CD4-positive, alpha-beta memory T cell (primary cell): Measurements from ENCODE around the gene UNKL. TPM values are rescaled to one million over a fixed set of nuclear protein-coding genes. Genes with fewer than 3 reads are reported as not detected.

Source experiments
- CTCF ChIA-PET: fragments of 350-600 bp; sonication (Branson Sonifier 250); formaldehyde crosslinking; loops from one replicate; lab custom pipeline; 2021; ENCODE audit warnings: inconsistent platforms; ENCODE audit not compliant: partially characterized antibody; lab: Charles Lee
- POLR2A ChIA-PET: fragments of 350-600 bp; sonication (Branson Sonifier 250); formaldehyde crosslinking; loops from one replicate; lab custom pipeline; 2021; ENCODE audit not compliant: partially characterized antibody; lab: Charles Lee
- DNase-seq, 5 donors: peaks; one replicate each; pipeline versions ENCODE4 v3.0.0 to v3.0.0-alpha.2; 2020 to 2022; ENCODE audit warnings: mixed read lengths in 1 of 5
- H3K27ac ChIP-seq: one replicate; pipeline ENCODE4 v1.7.0; 2013; ENCODE audit warnings: low read depth, low read length
- H3K27me3 ChIP-seq: 2 replicates; pipeline ENCODE4 v1.7.0; 2013; ENCODE audit warnings: mild to moderate bottlenecking, low read length, moderate library complexity; ENCODE audit not compliant: insufficient read depth
- H3K36me3 ChIP-seq: 2 replicates; pipeline ENCODE4 v1.7.0; 2013; ENCODE audit warnings: mild to moderate bottlenecking, low read length, moderate library complexity; ENCODE audit not compliant: insufficient read depth
- H3K4me1 ChIP-seq: 2 replicates; pipeline ENCODE4 v1.7.0; 2013; ENCODE audit warnings: mild to moderate bottlenecking, low read length, moderate library complexity; ENCODE audit not compliant: insufficient read depth
- H3K4me3 ChIP-seq, 2 donors: one replicate each; pipeline ENCODE4 v1.7.0; 2013; ENCODE audit warnings: low read length in 2 of 2, mild to moderate bottlenecking in 1 of 2
- H3K9me3 ChIP-seq, 2 donors: one replicate each; pipeline ENCODE4 v1.7.0; 2013; ENCODE audit warnings: low read length in 2 of 2, control low read depth in 1 of 2; ENCODE audit not compliant: control insufficient read depth in 1 of 2
- H3K27ac Mint-ChIP-seq, 7 donors: one replicate each; pipeline ENCODE4 v1.8.0; 2020 to 2021; ENCODE audit warnings: mixed read lengths in 7 of 7, mild to moderate bottlenecking in 6 of 7, inconsistent platforms in 3 of 7, moderate library complexity in 3 of 7
- H3K27me3 Mint-ChIP-seq, 2 donors: one replicate each; pipeline ENCODE4 v1.8.0; 2020 to 2021; ENCODE audit warnings: mixed read lengths in 2 of 2
- H3K36me3 Mint-ChIP-seq, 2 donors: one replicate each; pipeline ENCODE4 v1.8.0; 2020 to 2021; ENCODE audit warnings: mixed read lengths in 2 of 2, inconsistent platforms in 1 of 2, mild to moderate bottlenecking in 1 of 2
- H3K4me1 Mint-ChIP-seq, 4 donors: one replicate each; pipeline ENCODE4 v1.8.0; 2020 to 2021; ENCODE audit warnings: mixed read lengths in 4 of 4, mild to moderate bottlenecking in 1 of 4
- H3K4me3 Mint-ChIP-seq, 8 donors: one replicate each; pipeline ENCODE4 v1.8.0; 2020 to 2021; ENCODE audit warnings: mixed read lengths in 8 of 8, mild to moderate bottlenecking in 7 of 8, moderate library complexity in 6 of 8, inconsistent platforms in 3 of 8
- H3K9me3 Mint-ChIP-seq, 8 donors: one replicate each; pipeline ENCODE4 v1.8.0; 2020 to 2021; ENCODE audit warnings: mixed read lengths in 8 of 8, mild to moderate bottlenecking in 5 of 8, inconsistent platforms in 3 of 8, moderate library complexity in 1 of 8
- intact Hi-C: fragments of 100-400 bp; cut with micrococcal nuclease; formaldehyde crosslinking; loops from one replicate; pipeline ENCODE4 v1.15.1; 2023
- polyA plus RNA-seq, 2 donors: library from polyadenylated mRNA; unstranded; fragments of 300-500 nt; fragmentation: Illumina TruSeq; gene quantifications; one replicate each; pipeline ENCODE4 v1.2.3, GENCODE V29; 2021
- total RNA-seq, 2 experiments: library from RNA; stranded (reverse); gene quantifications; one replicate each; pipeline ENCODE4 v1.2.3, GENCODE V29; 2021

The UNKL gene
- total and polyA plus RNA-seq, 4 experiments from 2014 or later: 1.3 to 122 (median 59.5) TPM

- Histone ChIP-seq H3K36me3 (no peaks in the 10 kb centered on the region), H3K27ac (no peak overlapping the region), H3K4me1 (peaks cover 9% of the 10 kb centered on the region), H3K27me3 (no peaks in the 10 kb centered on the region), H3K9me3 (no peaks in the 10 kb centered on the region), H3K4me3 (no peak overlapping the region)
- Mint-ChIP-seq H3K4me1 (peaks cover 4 to 14% (median 6%) of the 10 kb centered on the region in 4 donors), H3K4me3 (no peak overlapping the region), H3K27ac (no peak overlapping the region), H3K36me3 (peaks cover 0 to 17% of the 10 kb centered on the region in 2 donors), H3K9me3 (no peaks in the 10 kb centered on the region), H3K27me3 (no peaks in the 10 kb centered on the region)
- intact Hi-C loops: no loop called here
- CTCF ChIA-PET: interaction anchor here (1.3 kb wide), 1 partner anchor 10 kb away, joined by 11 read pairs; no protein-coding TSS in a partner anchor
- POLR2A ChIA-PET: no interaction called here
- DNase-seq: no peak
Measured at GRCh38 chr16:1374418-1375297, 39.8 kb downstream of the UNKL start.

- no peak overlapping the region for H3K27ac ChIP-seq
- H3K4me1 Mint-ChIP-seq: no peaks in the 10 kb centered on the region
- no peak overlapping the region for H3K4me3 ChIP-seq
- CTCF ChIA-PET: no interaction called here
- no peaks in the 10 kb centered on the region for H3K36me3 ChIP-seq
- intact Hi-C loops: no loop called here
- peaks cover 0 to 15% of the 10 kb centered on the region in 2 donors for H3K36me3 Mint-ChIP-seq
- H3K9me3 ChIP-seq: no peaks in the 10 kb centered on the region
- H3K9me3 Mint-ChIP-seq: no peaks in the 10 kb centered on the region
- no peaks in the 10 kb centered on the region for H3K27me3 ChIP-seq
- DNase-seq: peak in 1 of 5 donors; percentile 1
- H3K27me3 Mint-ChIP-seq: no peaks in the 10 kb centered on the region
- POLR2A ChIA-PET: interaction anchor here (0.7 kb wide), 1 partner anchor 59 kb away, joined by 3 read pairs; no protein-coding TSS in a partner anchor
- H3K27ac Mint-ChIP-seq: no peak overlapping the region
- no peak overlapping the region for H3K4me3 Mint-ChIP-seq
- no peaks in the 10 kb centered on the region for H3K4me1 ChIP-seq
Measured at GRCh38 chr16:1372292-1372950, 42.1 kb downstream of the UNKL start.

GRCh38 chr16:1371054-1371978, 43.2 kb downstream of the UNKL start:
- Mint-ChIP-seq H3K27me3 (no peaks in the 10 kb centered on the region), H3K36me3 (peaks cover 0 to 14% of the 10 kb centered on the region in 2 donors)
- POLR2A ChIA-PET: interaction anchor here (0.7 kb wide), 1 partner anchor 60 kb away, joined by 3 read pairs; no protein-coding TSS in a partner anchor

GRCh38 chr16:1367486-1368174, 46.9 kb downstream of the UNKL start:
- peaks cover 0 to 6% (median 2%) of the 10 kb centered on the region in 4 donors for H3K4me1 Mint-ChIP-seq
- no peaks in the 10 kb centered on the region for H3K9me3 Mint-ChIP-seq
- peaks cover 23% of the 10 kb centered on the region for H3K36me3 ChIP-seq
- no peaks in the 10 kb centered on the region for H3K9me3 ChIP-seq
- H3K27me3 Mint-ChIP-seq: no peaks in the 10 kb centered on the region
- ChIA-PET CTCF (interaction anchor here (0.7 kb wide), 1 partner anchor 570 kb away, joined by 3 read pairs; no protein-coding TSS in a partner anchor), POLR2A (no interaction called here)
- H3K4me3 ChIP-seq: no peak overlapping the region
- H3K27ac ChIP-seq: no peak overlapping the region
- DNase-seq: peak in 1 of 5 donors; percentile 27
- H3K4me1 ChIP-seq: peaks cover 4% of the 10 kb centered on the region
- H3K4me3 Mint-ChIP-seq: no peak overlapping the region
- no peaks in the 10 kb centered on the region for H3K27me3 ChIP-seq
- intact Hi-C loops: no loop called here
- H3K36me3 Mint-ChIP-seq: peaks cover 11 to 33% of the 10 kb centered on the region in 2 donors
- no peak overlapping the region for H3K27ac Mint-ChIP-seq

More at GRCh38 chr16:1371054-1371978, 43.2 kb downstream of the UNKL start:
- Histone ChIP-seq H3K27ac (no peak overlapping the region), H3K9me3 (no peaks in the 10 kb centered on the region), H3K4me1 (no peaks in the 10 kb centered on the region), H3K27me3 (no peaks in the 10 kb centered on the region), H3K36me3 (no peaks in the 10 kb centered on the region), H3K4me3 (no peak overlapping the region)
- Mint-ChIP-seq H3K27ac (no peak overlapping the region), H3K4me3 (no peak overlapping the region), H3K9me3 (no peaks in the 10 kb centered on the region), H3K4me1 (no peaks in the 10 kb centered on the region)
- intact Hi-C loops: loop anchor here (2.0 kb wide), 1 partner anchor 71 kb away; no protein-coding TSS in a partner anchor
- DNase-seq: peak in 1 of 5 donors; percentile 19
- CTCF ChIA-PET: no interaction called here

GRCh38 chr16:1366712-1367299, 47.7 kb downstream of the UNKL start:
- H3K4me1 Mint-ChIP-seq: peaks cover 0 to 6% (median 2%) of the 10 kb centered on the region in 4 donors
- no peak overlapping the region for H3K4me3 Mint-ChIP-seq
- intact Hi-C loops: no loop called here
- H3K9me3 Mint-ChIP-seq: no peaks in the 10 kb centered on the region
- H3K4me3 ChIP-seq: no peak overlapping the region
- H3K27ac Mint-ChIP-seq: no peak overlapping the region
- peaks cover 11 to 36% of the 10 kb centered on the region in 2 donors for H3K36me3 Mint-ChIP-seq
- no peak overlapping the region for H3K27ac ChIP-seq
- H3K27me3 ChIP-seq: no peaks in the 10 kb centered on the region
- H3K36me3 ChIP-seq: peaks cover 27% of the 10 kb centered on the region
- peaks cover 4% of the 10 kb centered on the region for H3K4me1 ChIP-seq
- ChIA-PET CTCF (no interaction called here), POLR2A (interaction anchor here (1.3 kb wide), 1 partner anchor 22 kb away, joined by 4 read pairs; no protein-coding TSS in a partner anchor)
- H3K9me3 ChIP-seq: no peaks in the 10 kb centered on the region
- DNase-seq: no peak
- no peaks in the 10 kb centered on the region for H3K27me3 Mint-ChIP-seq

- DNase-seq: no peak
- Mint-ChIP-seq H3K36me3 (peaks cover 11 to 34% of the 10 kb centered on the region in 2 donors), H3K9me3 (no peaks in the 10 kb centered on the region), H3K4me1 (peaks cover 0 to 6% (median 2%) of the 10 kb centered on the region in 4 donors), H3K27me3 (no peaks in the 10 kb centered on the region), H3K4me3 (no peak overlapping the region), H3K27ac (no peak overlapping the region)
- ChIA-PET CTCF (interaction anchor here (1.6 kb wide), 1 partner anchor 15 kb away, joined by 3 read pairs; no protein-coding TSS in a partner anchor), POLR2A (interaction anchor here (0.6 to 1.3 kb wide), 2 partner anchors 15 to 21 kb away, joined by 3 to 4 read pairs; partner anchors contain the start of genes GNPTG and TSR3)
- Histone ChIP-seq H3K9me3 (no peaks in the 10 kb centered on the region), H3K27me3 (no peaks in the 10 kb centered on the region), H3K4me3 (no peak overlapping the region), H3K4me1 (peaks cover 4% of the 10 kb centered on the region), H3K27ac (no peak overlapping the region), H3K36me3 (peaks cover 27% of the 10 kb centered on the region)
- intact Hi-C loops: no loop called here
Measured at GRCh38 chr16:1366060-1366711, 48.3 kb downstream of the UNKL start.
